ENCODE results near the gene PTPRD.

The PTPRD gene

GRCh38 chr9:8457055-8457454, 2155.7 kb downstream of the PTPRD start:
- no peak overlapping the region for H3K9ac ChIP-seq (ENCODE audit: low read depth, low read length)
- H3K36me3 ChIP-seq (ENCODE audit: control insufficient read depth, insufficient read depth, low read length), result no peaks in the 10 kb centered on the region
- no peaks in the 10 kb centered on the region for H3K4me1 ChIP-seq (ENCODE audit: control insufficient read depth, insufficient read depth, low read length)

GRCh38 chr9:8456344-8456743, 2156.5 kb downstream of the PTPRD start:
- H3K9ac ChIP-seq (ENCODE audit: low read depth, low read length), result no peak overlapping the region
- H3K9me3 ChIP-seq (ENCODE audit: control insufficient read depth, insufficient read depth, low read length), result no peaks in the 10 kb centered on the region
- H3K27me3 ChIP-seq (ENCODE audit: control insufficient read depth, insufficient read depth, low read length), result no peaks in the 10 kb centered on the region
- no peaks in the 10 kb centered on the region for H3K4me1 ChIP-seq (ENCODE audit: control insufficient read depth, insufficient read depth, low read length)
- H3K4me3 ChIP-seq (ENCODE audit: low read depth, low read length), result no peak overlapping the region
- H3K36me3 ChIP-seq (ENCODE audit: control insufficient read depth, insufficient read depth, low read length), result no peaks in the 10 kb centered on the region

More at GRCh38 chr9:8457055-8457454, 2155.7 kb downstream of the PTPRD start:
- Histone ChIP-seq H3K27me3 (ENCODE audit: control insufficient read depth, insufficient read depth, low read length) (no peaks in the 10 kb centered on the region), H3K9me3 (ENCODE audit: control insufficient read depth, insufficient read depth, low read length) (no peaks in the 10 kb centered on the region), H3K4me3 (ENCODE audit: low read depth, low read length) (no peak overlapping the region)

GRCh38 chr9:8450810-8451545, 2161.8 kb downstream of the PTPRD start:
- Histone ChIP-seq H3K9me3 (ENCODE audit: control insufficient read depth, insufficient read depth, low read length) (no peaks in the 10 kb centered on the region), H3K4me3 (ENCODE audit: low read depth, low read length) (no peak overlapping the region), H3K36me3 (ENCODE audit: control insufficient read depth, insufficient read depth, low read length) (no peaks in the 10 kb centered on the region), H3K9ac (ENCODE audit: low read depth, low read length) (no peak overlapping the region), H3K4me1 (ENCODE audit: control insufficient read depth, insufficient read depth, low read length) (peaks cover 4% of the 10 kb centered on the region), H3K27me3 (ENCODE audit: control insufficient read depth, insufficient read depth, low read length) (no peaks in the 10 kb centered on the region)

- Histone ChIP-seq H3K4me1 (ENCODE audit: control insufficient read depth, insufficient read depth, low read length) (peaks cover 4% of the 10 kb centered on the region), H3K9ac (ENCODE audit: low read depth, low read length) (no peak overlapping the region), H3K4me3 (ENCODE audit: low read depth, low read length) (no peak overlapping the region), H3K27me3 (ENCODE audit: control insufficient read depth, insufficient read depth, low read length) (no peaks in the 10 kb centered on the region), H3K9me3 (ENCODE audit: control insufficient read depth, insufficient read depth, low read length) (no peaks in the 10 kb centered on the region), H3K36me3 (ENCODE audit: control insufficient read depth, insufficient read depth, low read length) (no peaks in the 10 kb centered on the region)
Measured at GRCh38 chr9:8448226-8448625, 2164.6 kb downstream of the PTPRD start.

- peaks cover 4% of the 10 kb centered on the region for H3K4me1 ChIP-seq (ENCODE audit: control insufficient read depth, insufficient read depth, low read length)
- H3K27me3 ChIP-seq (ENCODE audit: control insufficient read depth, insufficient read depth, low read length), result no peaks in the 10 kb centered on the region
- H3K9me3 ChIP-seq (ENCODE audit: control insufficient read depth, insufficient read depth, low read length), result no peaks in the 10 kb centered on the region
- H3K9ac ChIP-seq (ENCODE audit: low read depth, low read length), result no peak overlapping the region
- no peaks in the 10 kb centered on the region for H3K36me3 ChIP-seq (ENCODE audit: control insufficient read depth, insufficient read depth, low read length)
- H3K4me3 ChIP-seq (ENCODE audit: low read depth, low read length), result no peak overlapping the region
Measured at GRCh38 chr9:8447601-8448000, 2165.2 kb downstream of the PTPRD start.

- no peaks in the 10 kb centered on the region for H3K36me3 ChIP-seq (ENCODE audit: control insufficient read depth, insufficient read depth, low read length)
- H3K9ac ChIP-seq (ENCODE audit: low read depth, low read length), result no peak overlapping the region
- H3K4me3 ChIP-seq (ENCODE audit: low read depth, low read length), result no peak overlapping the region
- no peaks in the 10 kb centered on the region for H3K27me3 ChIP-seq (ENCODE audit: control insufficient read depth, insufficient read depth, low read length)
- no peaks in the 10 kb centered on the region for H3K4me1 ChIP-seq (ENCODE audit: control insufficient read depth, insufficient read depth, low read length)
- H3K9me3 ChIP-seq (ENCODE audit: control insufficient read depth, insufficient read depth, low read length), result no peaks in the 10 kb centered on the region
Measured at GRCh38 chr9:8437876-8438275, 2174.9 kb downstream of the PTPRD start.

GRCh38 chr9:8437259-8437658, 2175.5 kb downstream of the PTPRD start:
- Histone ChIP-seq H3K4me1 (ENCODE audit: control insufficient read depth, insufficient read depth, low read length) (no peaks in the 10 kb centered on the region), H3K9ac (ENCODE audit: low read depth, low read length) (no peak overlapping the region), H3K36me3 (ENCODE audit: control insufficient read depth, insufficient read depth, low read length) (no peaks in the 10 kb centered on the region), H3K9me3 (ENCODE audit: control insufficient read depth, insufficient read depth, low read length) (no peaks in the 10 kb centered on the region), H3K27me3 (ENCODE audit: control insufficient read depth, insufficient read depth, low read length) (no peaks in the 10 kb centered on the region), H3K4me3 (ENCODE audit: low read depth, low read length) (no peak overlapping the region)

GRCh38 chr9:8436786-8437185, 2176.0 kb downstream of the PTPRD start:
- Histone ChIP-seq H3K4me3 (ENCODE audit: low read depth, low read length) (no peak overlapping the region), H3K36me3 (ENCODE audit: control insufficient read depth, insufficient read depth, low read length) (no peaks in the 10 kb centered on the region), H3K27me3 (ENCODE audit: control insufficient read depth, insufficient read depth, low read length) (no peaks in the 10 kb centered on the region), H3K4me1 (ENCODE audit: control insufficient read depth, insufficient read depth, low read length) (no peaks in the 10 kb centered on the region), H3K9ac (ENCODE audit: low read depth, low read length) (no peak overlapping the region), H3K9me3 (ENCODE audit: control insufficient read depth, insufficient read depth, low read length) (no peaks in the 10 kb centered on the region)

- Histone ChIP-seq H3K36me3 (ENCODE audit: control insufficient read depth, insufficient read depth, low read length) (no peaks in the 10 kb centered on the region), H3K27me3 (ENCODE audit: control insufficient read depth, insufficient read depth, low read length) (no peaks in the 10 kb centered on the region), H3K4me3 (ENCODE audit: low read depth, low read length) (no peak overlapping the region), H3K9ac (ENCODE audit: low read depth, low read length) (no peak overlapping the region), H3K9me3 (ENCODE audit: control insufficient read depth, insufficient read depth, low read length) (no peaks in the 10 kb centered on the region), H3K4me1 (ENCODE audit: control insufficient read depth, insufficient read depth, low read length) (no peaks in the 10 kb centered on the region)
Measured at GRCh38 chr9:8434621-8435020, 2178.2 kb downstream of the PTPRD start.

GRCh38 chr9:8432224-8432623, 2180.6 kb downstream of the PTPRD start:
- H3K9me3 ChIP-seq (ENCODE audit: control insufficient read depth, insufficient read depth, low read length), result no peaks in the 10 kb centered on the region
- H3K4me1 ChIP-seq (ENCODE audit: control insufficient read depth, insufficient read depth, low read length), result no peaks in the 10 kb centered on the region
- H3K36me3 ChIP-seq (ENCODE audit: control insufficient read depth, insufficient read depth, low read length), result no peaks in the 10 kb centered on the region
- no peaks in the 10 kb centered on the region for H3K27me3 ChIP-seq (ENCODE audit: control insufficient read depth, insufficient read depth, low read length)
- H3K9ac ChIP-seq (ENCODE audit: low read depth, low read length), result no peak overlapping the region
- H3K4me3 ChIP-seq (ENCODE audit: low read depth, low read length), result no peak overlapping the region

- H3K36me3 ChIP-seq (ENCODE audit: control insufficient read depth, insufficient read depth, low read length), result no peaks in the 10 kb centered on the region
- H3K27me3 ChIP-seq (ENCODE audit: control insufficient read depth, insufficient read depth, low read length), result no peaks in the 10 kb centered on the region
- no peaks in the 10 kb centered on the region for H3K4me1 ChIP-seq (ENCODE audit: control insufficient read depth, insufficient read depth, low read length)
- H3K4me3 ChIP-seq (ENCODE audit: low read depth, low read length), result no peak overlapping the region
- H3K9ac ChIP-seq (ENCODE audit: low read depth, low read length), result no peak overlapping the region
- H3K9me3 ChIP-seq (ENCODE audit: control insufficient read depth, insufficient read depth, low read length), result no peaks in the 10 kb centered on the region
Measured at GRCh38 chr9:8431505-8431904, 2181.3 kb downstream of the PTPRD start.

GRCh38 chr9:8430945-8431344, 2181.9 kb downstream of the PTPRD start:
- Histone ChIP-seq H3K4me3 (ENCODE audit: low read depth, low read length) (no peak overlapping the region), H3K9me3 (ENCODE audit: control insufficient read depth, insufficient read depth, low read length) (no peaks in the 10 kb centered on the region), H3K27me3 (ENCODE audit: control insufficient read depth, insufficient read depth, low read length) (no peaks in the 10 kb centered on the region), H3K9ac (ENCODE audit: low read depth, low read length) (no peak overlapping the region), H3K4me1 (ENCODE audit: control insufficient read depth, insufficient read depth, low read length) (no peaks in the 10 kb centered on the region), H3K36me3 (ENCODE audit: control insufficient read depth, insufficient read depth, low read length) (no peaks in the 10 kb centered on the region)
